GM21723 (cell line): Measurements from ENCODE around the gene SMAP2.
A peak's percentile ranks its signal among the peaks of the same experiment; 100 is the strongest.
"Not testable (repeated sequence)": the region's sequence is repeated elsewhere in the genome, so short reads cannot be mapped to it uniquely, and the experiment has no call there.

Experiments used
- ATAC-seq: cut with Tn5 transposase; IDR thresholded peaks from one replicate; pipeline ENCODE4 v1.9.1; 2021; ENCODE audit warnings: mild to moderate bottlenecking, moderate library complexity; ENCODE audit not compliant: unreplicated experiment

SMAP2 gene

GRCh38 chr1:40371707-40372258, 1.7 kb upstream of the SMAP2 start:
- ATAC-seq = no peak

- no peak for ATAC-seq
Observed at GRCh38 chr1:40372658-40373322, 737 bp upstream of the SMAP2 start.

GRCh38 chr1:40377512-40377911, 4.0 kb downstream of the SMAP2 start:
- ATAC-seq = no peak

- no peak for ATAC-seq
Observed at GRCh38 chr1:40379785-40380452, 6.4 kb downstream of the SMAP2 start.

GRCh38 chr1:40380817-40381216, 7.3 kb downstream of the SMAP2 start:
- ATAC-seq = no peak

- no peak for ATAC-seq
Observed at GRCh38 chr1:40381268-40382107, 8.0 kb downstream of the SMAP2 start.

- ATAC-seq = no peak
Observed at GRCh38 chr1:40382108-40382460, 8.6 kb downstream of the SMAP2 start.

GRCh38 chr1:40382601-40383000, 9.1 kb downstream of the SMAP2 start:
- ATAC-seq = no peak

GRCh38 chr1:40383095-40383487, 9.6 kb downstream of the SMAP2 start:
- ATAC-seq = no peak

- no peak for ATAC-seq
Observed at GRCh38 chr1:40383488-40384412, 10.2 kb downstream of the SMAP2 start.

GRCh38 chr1:40384413-40384762, 10.9 kb downstream of the SMAP2 start:
- ATAC-seq = no peak

- no peak for ATAC-seq
Observed at GRCh38 chr1:40384887-40385286, 11.4 kb downstream of the SMAP2 start.

GRCh38 chr1:40385437-40386358, 12.2 kb downstream of the SMAP2 start:
- peak; percentile 64 for ATAC-seq

- ATAC-seq = no peak
Observed at GRCh38 chr1:40386359-40386723, 12.8 kb downstream of the SMAP2 start.

- no peak for ATAC-seq
Observed at GRCh38 chr1:40386796-40387195, 13.3 kb downstream of the SMAP2 start.

GRCh38 chr1:40387381-40388306, 14.1 kb downstream of the SMAP2 start:
- ATAC-seq = not testable (repeated sequence)

GRCh38 chr1:40388456-40389321, 15.2 kb downstream of the SMAP2 start:
- ATAC-seq = not testable (repeated sequence)
